ENCODE results near the gene TMEM271.
"Not testable (repeated sequence)": the region's sequence is repeated elsewhere in the genome, so short reads cannot be mapped to it uniquely, and the experiment has no call there.

The TMEM271 gene

GRCh38 chr4:610411-611261 lies 34.5 kb upstream of the TMEM271 start:
- no peak overlapping the region for H3K4me3 ChIP-seq (ENCODE audit: low read depth, low read length)

GRCh38 chr4:609400-610050 lies 33.4 kb upstream of the TMEM271 start:
- H3K4me3 ChIP-seq (ENCODE audit: low read depth, low read length) = no peak overlapping the region

DNA sequence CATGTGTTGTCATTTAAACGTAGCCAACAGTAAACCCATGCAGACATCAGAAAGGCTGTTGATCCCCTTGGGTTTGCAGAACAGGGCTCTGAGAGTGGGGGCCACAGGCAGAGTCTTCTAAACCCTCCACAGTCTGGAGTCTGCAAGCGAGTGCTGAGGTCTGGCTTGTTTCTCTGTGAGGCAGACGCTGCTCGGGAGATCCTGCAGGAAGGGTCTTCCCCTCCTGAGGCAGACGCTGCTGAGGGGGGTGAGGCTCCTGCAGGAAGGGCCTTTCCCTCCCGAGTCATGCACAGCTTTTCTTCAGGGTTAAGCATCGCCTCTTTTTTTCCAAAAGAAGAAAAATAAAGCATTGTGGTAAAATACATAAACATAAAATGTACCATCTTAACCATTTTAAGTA lies 32.1 kb upstream of the TMEM271 start:
- no peak overlapping the region for H3K4me3 ChIP-seq (ENCODE audit: low read depth, low read length)

- no peak overlapping the region for H3K4me3 ChIP-seq (ENCODE audit: low read depth, low read length)
These were observed 29.8 kb upstream of the TMEM271 start for GRCh38 chr4:605702-606425.

DNA sequence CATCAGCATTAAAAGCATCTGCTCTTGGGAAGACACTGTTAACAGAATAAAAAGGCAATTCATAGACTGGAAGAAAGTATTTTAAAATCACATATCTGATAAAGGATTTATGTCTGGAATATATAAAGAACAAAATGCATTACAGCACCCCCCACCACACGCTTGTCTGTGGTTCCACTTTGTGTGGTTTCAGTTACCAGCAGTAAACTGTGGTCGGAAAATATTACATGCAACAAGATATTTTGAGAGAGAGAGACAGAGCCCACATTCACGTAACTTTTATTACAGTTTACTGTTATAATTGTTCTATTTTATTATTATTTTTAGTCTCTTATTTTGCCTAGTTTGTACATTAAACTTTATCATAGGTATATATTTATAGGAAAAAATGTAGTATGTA lies 28.0 kb upstream of the TMEM271 start:
- H3K4me3 ChIP-seq (ENCODE audit: low read depth, low read length) = no peak overlapping the region

DNA sequence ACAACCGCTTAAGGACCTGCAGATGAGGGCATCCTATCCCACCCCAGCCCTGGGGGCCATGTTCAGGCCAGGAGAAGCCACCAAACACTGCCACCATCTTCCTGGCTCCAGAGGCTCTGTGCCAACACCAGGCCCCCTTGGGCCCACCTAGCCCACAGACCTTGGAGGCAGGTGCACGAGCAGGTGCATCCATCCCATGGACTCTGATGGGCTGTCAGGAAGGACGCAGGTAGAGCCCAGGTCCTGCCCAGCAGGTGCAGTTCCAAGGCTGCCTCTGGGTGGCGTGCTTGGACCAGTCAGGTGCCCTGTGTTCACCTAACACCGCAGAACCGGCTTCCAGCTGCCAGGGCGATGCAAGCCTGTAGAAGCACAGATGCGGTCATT lies 26.5 kb upstream of the TMEM271 start:
- no peak overlapping the region for H3K4me3 ChIP-seq (ENCODE audit: low read depth, low read length)

GRCh38 chr4:601612-602558 lies 25.8 kb upstream of the TMEM271 start:
- no peak overlapping the region for H3K4me3 ChIP-seq (ENCODE audit: low read depth, low read length)

GRCh38 chr4:600850-601515 lies 24.9 kb upstream of the TMEM271 start:
- H3K4me3 ChIP-seq (ENCODE audit: low read depth, low read length) = no peak overlapping the region

- H3K4me3 ChIP-seq (ENCODE audit: low read depth, low read length) = no peak overlapping the region
These were observed 24.1 kb upstream of the TMEM271 start for GRCh38 chr4:600166-600565.

DNA sequence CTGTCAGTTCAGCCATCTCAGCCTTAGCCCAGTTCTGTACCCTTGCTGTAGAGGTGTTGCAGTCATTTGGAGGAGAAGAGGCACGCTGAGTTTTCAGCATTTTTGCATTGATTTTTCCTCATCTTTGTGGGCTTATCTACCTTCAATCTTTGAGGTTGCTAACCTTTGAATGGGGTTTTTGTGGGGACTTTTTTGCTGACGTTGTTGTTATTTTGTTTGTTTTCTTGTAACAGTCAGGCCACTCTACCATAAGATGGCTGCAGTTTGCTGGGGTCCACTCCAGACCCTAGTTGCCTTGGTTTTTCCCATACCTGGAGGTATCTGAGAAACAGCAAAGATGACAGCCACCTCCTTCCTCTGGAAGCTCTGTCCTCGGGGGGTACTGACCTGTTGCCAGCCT lies 22.8 kb upstream of the TMEM271 start:
- no peak overlapping the region for H3K4me3 ChIP-seq (ENCODE audit: low read depth, low read length)

- no peak overlapping the region for H3K4me3 ChIP-seq (ENCODE audit: low read depth, low read length)
These were observed 16.9 kb upstream of the TMEM271 start for GRCh38 chr4:592825-593520.

- not testable (repeated sequence) for H3K4me3 ChIP-seq (ENCODE audit: low read depth, low read length)
These were observed 16.1 kb upstream of the TMEM271 start for GRCh38 chr4:592178-592577.

- no peak overlapping the region for H3K4me3 ChIP-seq (ENCODE audit: low read depth, low read length)
These were observed 14.3 kb upstream of the TMEM271 start for GRCh38 chr4:590313-590841.

DNA sequence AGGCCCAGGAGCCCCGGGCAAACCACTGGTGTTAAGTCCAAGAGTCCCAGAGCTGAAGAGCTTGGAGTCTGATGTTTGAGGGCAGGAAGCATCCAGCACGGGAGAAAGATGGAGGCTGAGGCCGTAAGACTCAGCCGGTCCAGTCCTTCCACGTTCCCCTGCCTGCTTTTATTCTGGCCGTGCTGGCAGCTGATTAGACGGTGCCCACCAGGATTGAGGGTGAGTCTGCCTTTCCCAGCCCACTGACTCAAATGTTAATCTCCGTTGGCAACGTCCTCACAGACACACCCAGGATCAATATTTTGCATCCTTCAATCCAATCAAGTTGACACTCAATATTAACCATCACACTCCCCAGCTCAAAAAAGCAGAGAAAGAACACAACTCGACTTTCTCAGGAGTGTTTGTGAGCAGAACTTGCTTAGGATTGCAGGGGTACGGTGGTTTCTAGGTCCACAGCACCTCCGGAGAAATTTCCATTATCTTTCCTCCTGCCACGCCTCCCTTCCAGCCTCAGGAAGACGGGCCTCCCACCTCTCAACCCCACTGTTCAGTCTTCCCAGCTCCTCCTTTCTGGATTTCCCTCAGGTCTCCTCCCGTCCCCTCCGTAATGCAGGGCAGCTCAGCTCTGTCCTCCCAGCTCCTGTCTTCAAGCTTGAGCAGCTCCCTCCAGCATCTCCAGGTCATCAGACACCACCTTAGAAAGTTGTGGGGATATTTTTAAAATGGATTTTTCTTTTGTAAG lies 13.3 kb upstream of the TMEM271 start:
- no peak overlapping the region for H3K4me3 ChIP-seq (ENCODE audit: low read depth, low read length)

DNA sequence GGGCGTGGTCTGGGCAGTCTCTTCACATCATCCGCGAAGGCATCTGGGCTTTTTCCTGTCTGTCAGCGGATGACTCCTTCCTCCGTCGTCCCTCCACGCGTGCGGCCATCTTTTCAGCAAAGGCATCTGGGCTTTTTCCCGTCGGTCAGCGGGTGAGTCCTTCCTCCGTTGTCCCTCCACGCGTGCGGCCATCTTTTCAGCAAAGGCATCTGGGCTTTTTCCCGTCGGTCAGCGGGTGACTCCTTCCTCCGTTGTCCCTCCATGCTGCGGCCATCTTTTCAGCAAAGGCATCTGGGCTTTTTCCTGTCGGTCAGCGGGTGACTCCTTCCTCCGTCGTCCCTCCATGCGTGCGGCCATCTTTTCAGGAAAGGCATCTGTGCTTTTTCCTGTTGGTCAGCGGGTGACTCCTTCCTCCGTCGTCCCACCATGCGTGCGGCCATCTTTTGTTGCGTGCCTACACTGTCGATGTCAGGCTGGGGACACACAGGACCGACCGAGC lies 12.3 kb upstream of the TMEM271 start:
- no peak overlapping the region for H3K4me3 ChIP-seq (ENCODE audit: low read depth, low read length)

DNA sequence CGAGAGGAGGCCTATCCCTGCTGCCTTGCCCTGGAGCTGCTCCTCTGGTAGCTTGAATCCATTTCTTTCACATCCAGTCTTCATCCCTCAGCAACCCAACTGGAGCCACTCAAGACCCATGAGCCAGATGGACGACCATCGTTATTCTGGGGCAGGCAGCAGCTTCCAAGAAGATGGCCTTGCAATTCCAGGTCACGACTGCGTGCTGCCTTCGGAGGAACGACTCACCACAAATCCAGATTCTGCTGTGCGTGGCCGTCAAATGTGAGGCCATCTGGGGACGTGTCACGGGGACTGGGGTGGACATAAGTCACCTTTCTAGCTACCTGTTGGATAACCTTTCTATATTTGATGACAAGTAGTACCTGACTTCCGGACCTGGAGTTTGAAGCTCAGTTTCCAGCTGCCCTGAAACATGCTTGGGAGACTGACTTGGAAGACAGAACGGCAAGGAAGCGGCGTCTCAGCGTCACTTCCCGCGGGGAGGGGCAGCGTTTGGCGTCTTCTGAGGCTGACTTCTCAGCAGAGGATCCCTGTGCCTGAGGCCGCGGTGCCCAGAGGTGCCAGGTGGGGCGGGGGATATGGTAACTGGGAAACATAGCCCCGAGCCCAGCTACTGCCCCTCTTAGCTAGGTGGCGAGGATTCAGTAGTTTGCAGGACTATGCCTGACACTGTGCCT lies 11.7 kb upstream of the TMEM271 start:
- no peak overlapping the region for H3K4me3 ChIP-seq (ENCODE audit: low read depth, low read length)

DNA sequence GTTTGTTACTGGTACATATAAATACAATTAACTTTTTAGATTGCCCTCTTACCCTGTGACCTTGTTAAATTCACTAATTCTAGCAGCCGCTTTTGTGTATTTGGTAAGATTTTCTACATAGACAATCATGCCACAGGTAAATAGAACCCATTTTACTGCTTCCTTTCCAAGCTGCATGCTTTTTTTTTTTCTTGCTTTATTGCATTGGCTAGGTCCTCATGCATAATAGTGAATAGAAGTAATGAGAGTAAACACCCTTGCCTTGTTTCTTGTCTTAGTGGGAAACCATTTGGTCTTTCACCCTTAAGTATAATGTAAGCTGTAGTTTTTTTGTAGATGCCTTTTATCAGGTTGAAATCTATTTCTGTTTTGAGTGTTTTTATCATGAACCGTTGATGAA lies 7.7 kb upstream of the TMEM271 start:
- no peak overlapping the region for H3K4me3 ChIP-seq (ENCODE audit: low read depth, low read length)

Data from iPS-11a (cell line).